ENCODE measurements around the gene KRTAP20-4. TPM values are rescaled to one million over a fixed set of nuclear protein-coding genes. Genes with fewer than 3 reads are reported as not detected.

The KRTAP20-4 gene
- total RNA-seq, 2 experiments from 2014 or later = not detected

DNA sequence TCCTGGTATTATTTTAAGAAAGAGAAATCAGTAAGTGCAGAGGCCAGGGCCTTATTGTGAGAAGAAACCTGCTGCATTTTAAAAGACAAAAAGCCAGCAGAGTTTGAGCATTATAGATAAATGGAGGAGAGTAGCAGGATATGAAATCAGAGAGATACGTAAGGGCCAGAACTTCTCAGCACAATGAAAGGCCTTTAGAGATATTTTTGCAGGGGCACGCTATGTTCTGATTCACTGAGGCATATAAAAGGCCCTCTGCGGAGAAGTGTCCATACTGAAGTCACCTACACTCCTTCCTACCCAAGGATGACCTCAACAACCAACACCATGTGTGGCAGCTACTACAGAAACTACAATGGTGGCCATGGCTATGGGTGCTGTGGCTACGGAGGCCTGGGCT is 28.3 kb upstream of the KRTAP20-4 start, which contains the start of gene KRTAP6-3:
KRTAP6-3 (plus strand) TSS at position 301 of the 400 bp plus-strand sequence; CDS start at position 307, 6 bp downstream.
- intact Hi-C loops (cut with DNase I, micrococcal nuclease) = no loop called here
- no peak within 1 kb of the TSS for H3K27ac ChIP-seq (ENCODE audit: low read depth in 1 of 2, low read length in 2 of 2)
- no peak for TF ChIP-seq CTCF (IDR thresholded peaks at IDR 0.05)
- Mint-ChIP-seq H3K4me1 (ENCODE audit: low read depth) (no peaks in the 10 kb centered on the region), H3K27me3 (no peaks in the 10 kb centered on the region), H3K4me3 (no peak within 1 kb of the TSS), H3K36me3 (ENCODE audit: low read depth) (no peaks in the 10 kb centered on the region), H3K9me3 (peaks cover 2% of the 10 kb centered on the region), H3K27ac (no peak within 1 kb of the TSS)
- no peaks in the 10 kb centered on the region for H3K27me3 ChIP-seq (ENCODE audit: control insufficient read depth in 1 of 2, insufficient read depth in 2 of 2, low read length in 2 of 2)
- DNase-seq (no peak), ATAC-seq (ENCODE audit: poor library complexity) (no peak)
- ChIA-PET CTCF (no interaction called here), POLR2A (no interaction called here)
- H3K4me1 ChIP-seq (ENCODE audit: insufficient read depth, low read length) = no peaks in the 10 kb centered on the region
- peaks cover 0 to 3% of the 10 kb centered on the region in 2 experiments for H3K9me3 ChIP-seq (ENCODE audit: control insufficient read depth in 1 of 2, insufficient read depth in 1 of 2, low read length in 2 of 2)
- no peaks in the 10 kb centered on the region for H3K36me3 ChIP-seq (ENCODE audit: insufficient read depth, low read length)
- no peak within 1 kb of the TSS for H3K4me3 ChIP-seq (ENCODE audit: low read length)

- Mint-ChIP-seq H3K27me3 (no peaks in the 10 kb centered on the region), H3K27ac (no peak within 1 kb of the TSS), H3K4me1 (ENCODE audit: low read depth) (no peaks in the 10 kb centered on the region), H3K9me3 (no peaks in the 10 kb centered on the region), H3K36me3 (ENCODE audit: low read depth) (no peaks in the 10 kb centered on the region), H3K4me3 (no peak within 1 kb of the TSS)
- no peak within 1 kb of the TSS for H3K27ac ChIP-seq (ENCODE audit: low read depth in 1 of 2, low read length in 2 of 2)
- H3K27me3 ChIP-seq (ENCODE audit: control insufficient read depth in 1 of 2, insufficient read depth in 2 of 2, low read length in 2 of 2) = peaks cover 0 to 3% of the 10 kb centered on the region in 2 experiments
- ChIA-PET CTCF (no interaction called here), POLR2A (no interaction called here)
- H3K36me3 ChIP-seq (ENCODE audit: insufficient read depth, low read length) = no peaks in the 10 kb centered on the region
- H3K4me1 ChIP-seq (ENCODE audit: insufficient read depth, low read length) = no peaks in the 10 kb centered on the region
- TF ChIP-seq CTCF (IDR thresholded peaks at IDR 0.05) = no peak
- intact Hi-C loops (cut with DNase I, micrococcal nuclease) = no loop called here
- no peak for ATAC-seq (ENCODE audit: poor library complexity)
- DNase-seq = no peak
- H3K9me3 ChIP-seq (ENCODE audit: control insufficient read depth in 1 of 2, insufficient read depth in 1 of 2, low read length in 2 of 2) = peaks cover 0 to 3% of the 10 kb centered on the region in 2 experiments
- H3K4me3 ChIP-seq (ENCODE audit: low read length) = no peak within 1 kb of the TSS
These were observed 21.6 kb upstream of the KRTAP20-4 start, which contains the start of gene KRTAP6-2 for GRCh38 chr21:30598802-30599201. Gene KRTAP6-2, minus strand, starts transcription at chr21:30598902. Its CDS starts 28 bp downstream, at chr21:30598874.

DNA sequence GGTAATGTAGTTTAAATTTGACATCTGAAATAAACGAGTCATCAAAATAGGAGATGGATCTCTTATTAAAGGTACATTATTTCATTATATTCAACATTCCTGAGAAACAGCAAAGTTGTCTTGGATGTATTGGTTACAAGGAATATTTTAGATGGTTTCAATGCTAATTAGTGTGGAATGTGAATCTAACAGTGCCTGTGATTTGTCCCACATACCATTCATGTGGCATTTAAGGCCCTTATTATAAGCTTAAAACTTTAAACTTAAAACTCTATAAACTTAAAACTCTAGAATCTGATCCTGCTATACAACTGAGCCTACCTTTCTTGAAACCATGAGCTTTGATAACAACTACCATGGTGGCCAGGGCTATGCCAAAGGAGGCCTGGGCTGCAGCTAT is 19.6 kb upstream of the KRTAP20-4 start, which contains the start of gene KRTAP22-1:
KRTAP22-1 (plus strand) TSS at position 301 of the 400 bp plus-strand sequence.
- no peak for TF ChIP-seq CTCF (IDR thresholded peaks at IDR 0.05)
- ChIA-PET POLR2A (no interaction called here), CTCF (no interaction called here)
- H3K4me3 ChIP-seq (ENCODE audit: low read length) = no peak within 1 kb of the TSS
- Mint-ChIP-seq H3K27ac (no peak within 1 kb of the TSS), H3K4me3 (no peak within 1 kb of the TSS), H3K27me3 (no peaks in the 10 kb centered on the region), H3K9me3 (no peaks in the 10 kb centered on the region), H3K36me3 (ENCODE audit: low read depth) (no peaks in the 10 kb centered on the region), H3K4me1 (ENCODE audit: low read depth) (no peaks in the 10 kb centered on the region)
- H3K27ac ChIP-seq (ENCODE audit: low read depth in 1 of 2, low read length in 2 of 2) = no peak within 1 kb of the TSS
- H3K9me3 ChIP-seq (ENCODE audit: control insufficient read depth in 1 of 2, insufficient read depth in 1 of 2, low read length in 2 of 2) = peaks cover 0 to 3% of the 10 kb centered on the region in 2 experiments
- no peaks in the 10 kb centered on the region for H3K4me1 ChIP-seq (ENCODE audit: insufficient read depth, low read length)
- H3K27me3 ChIP-seq (ENCODE audit: control insufficient read depth in 1 of 2, insufficient read depth in 2 of 2, low read length in 2 of 2) = peaks cover 0 to 3% of the 10 kb centered on the region in 2 experiments
- ATAC-seq (ENCODE audit: poor library complexity) (no peak), DNase-seq (no peak)
- H3K36me3 ChIP-seq (ENCODE audit: insufficient read depth, low read length) = no peaks in the 10 kb centered on the region
- intact Hi-C loops (cut with DNase I, micrococcal nuclease) = no loop called here
